Breast epithelium (tissue), 4 donors: Measurements from ENCODE around the gene REST. TPM values are rescaled to one million over a fixed set of nuclear protein-coding genes. Genes with fewer than 3 reads are reported as not detected.
"Not testable (repeated sequence)": the region's sequence is repeated elsewhere in the genome, so short reads cannot be mapped to it uniquely, and the experiment has no call there.

ENCODE experiments used
- DNase-seq, 2 donors: peaks; one replicate each; pipeline ENCODE4 v3.0.0-alpha.2; 2019; ENCODE audit warnings: low spot score in 2 of 2
- H3K27ac ChIP-seq, 2 donors: fragments of 200-600 bp; sonication (generic) in 1 of 2; one replicate each; pipeline ENCODE4 v1.5.1; 2016 to 2019; ENCODE audit warnings: mild to moderate bottlenecking in 1 of 2
- H3K27me3 ChIP-seq, 2 donors: fragments of 200-600 bp; sonication (generic) in 1 of 2; one replicate each; pipeline versions ENCODE4 v1.5.1 to v1.6.0; 2017 to 2019; ENCODE audit warnings: control low read depth in 1 of 2, mild to moderate bottlenecking in 1 of 2
- H3K36me3 ChIP-seq: fragments of 200-600 bp; one replicate; pipeline ENCODE4 v1.5.1; 2019
- H3K4me1 ChIP-seq, 2 donors: fragments of 200-600 bp; sonication (generic); one replicate each; pipeline ENCODE4 v1.5.1; 2016 to 2019; ENCODE audit warnings: control low read depth in 1 of 2
- H3K4me3 ChIP-seq, 3 donors: fragments of 200-600 bp; sonication (generic); 1 replicate in 2 of 3; 2 replicates in 1 of 3; pipeline ENCODE4 v1.5.1; 2016 to 2019; ENCODE audit warnings: mild to moderate bottlenecking in 3 of 3, moderate library complexity in 2 of 3
- H3K9me3 ChIP-seq, 2 donors: fragments of 200-600 bp; sonication (generic) in 1 of 2; one replicate each; pipeline ENCODE4 v1.5.1; 2016 to 2019; ENCODE audit warnings: control low read depth in 1 of 2
- POLR2A ChIP-seq: fragments of 450-650 bp; IDR thresholded peaks from one replicate; pipeline ENCODE4 v1.6.1; 2016; ENCODE audit warnings: antibody characterized with exemption, mild to moderate bottlenecking, moderate library complexity
- POLR2AphosphoS5 ChIP-seq, 3 donors: sonication (generic); formaldehyde crosslinking; IDR thresholded peaks; one replicate each; pipeline ENCODE4 v1.6.1; 2017; ENCODE audit warnings: antibody characterized with exemption in 3 of 3
- intact Hi-C: fragments of 100-400 bp; cut with DNase I; formaldehyde crosslinking; loops from one replicate; pipeline ENCODE4 v1.15.1; 2023; ENCODE audit warnings: low total_unique reads
- total RNA-seq, 3 donors: library from RNA; depleted of rRNA; stranded (reverse); fragments of >200 nt; gene quantifications; one replicate each; pipeline ENCODE4 v1.1.0, GENCODE V29; 2016
- TF ChIP-seq, protein P1 (sequence below), 3 donors: fragments of 450-650 bp; IDR thresholded peaks; one replicate each; pipeline ENCODE4 v1.5.1; 2016 to 2017; ENCODE audit warnings: antibody characterized with exemption in 3 of 3, mild to moderate bottlenecking in 3 of 3, moderate library complexity in 3 of 3

Gene REST
- total RNA-seq, 3 donors from 2014 or later = 31.0 to 44.6 (median 32.8) TPM

DNA sequence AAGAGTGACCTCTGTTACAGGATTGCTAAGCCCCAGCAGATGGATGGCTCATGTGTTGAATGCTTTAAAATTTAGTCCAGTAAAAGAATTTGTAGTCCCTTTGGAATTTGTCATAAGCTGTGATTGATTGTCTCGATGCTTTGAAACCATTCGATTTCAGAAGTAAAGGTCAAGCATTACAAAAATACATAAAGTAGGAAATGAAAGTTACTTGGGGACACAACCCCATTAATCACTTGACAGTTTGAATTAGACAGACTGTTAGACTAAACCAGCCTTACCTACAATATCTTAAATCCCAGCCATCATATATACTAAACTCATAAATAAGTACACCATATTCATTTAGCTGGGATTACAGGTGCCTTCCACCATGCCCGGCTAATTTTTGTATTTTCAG lies 6.6 kb downstream of the REST start:
- no peaks in the 10 kb centered on the region for H3K27me3 ChIP-seq
- peaks cover 0 to 10% of the 10 kb centered on the region in 2 donors for H3K4me1 ChIP-seq
- intact Hi-C loops = no loop called here
- H3K4me3 ChIP-seq = no peak overlapping the region
- TF ChIP-seq, protein P1, sequence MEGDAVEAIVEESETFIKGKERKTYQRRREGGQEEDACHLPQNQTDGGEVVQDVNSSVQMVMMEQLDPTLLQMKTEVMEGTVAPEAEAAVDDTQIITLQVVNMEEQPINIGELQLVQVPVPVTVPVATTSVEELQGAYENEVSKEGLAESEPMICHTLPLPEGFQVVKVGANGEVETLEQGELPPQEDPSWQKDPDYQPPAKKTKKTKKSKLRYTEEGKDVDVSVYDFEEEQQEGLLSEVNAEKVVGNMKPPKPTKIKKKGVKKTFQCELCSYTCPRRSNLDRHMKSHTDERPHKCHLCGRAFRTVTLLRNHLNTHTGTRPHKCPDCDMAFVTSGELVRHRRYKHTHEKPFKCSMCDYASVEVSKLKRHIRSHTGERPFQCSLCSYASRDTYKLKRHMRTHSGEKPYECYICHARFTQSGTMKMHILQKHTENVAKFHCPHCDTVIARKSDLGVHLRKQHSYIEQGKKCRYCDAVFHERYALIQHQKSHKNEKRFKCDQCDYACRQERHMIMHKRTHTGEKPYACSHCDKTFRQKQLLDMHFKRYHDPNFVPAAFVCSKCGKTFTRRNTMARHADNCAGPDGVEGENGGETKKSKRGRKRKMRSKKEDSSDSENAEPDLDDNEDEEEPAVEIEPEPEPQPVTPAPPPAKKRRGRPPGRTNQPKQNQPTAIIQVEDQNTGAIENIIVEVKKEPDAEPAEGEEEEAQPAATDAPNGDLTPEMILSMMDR (IDR thresholded peaks at IDR 0.05) = no peak
- TF ChIP-seq POLR2A (no peak), POLR2AphosphoS5 (IDR thresholded peaks at IDR 0.05) (no peak)
- DNase-seq = no peak
- no peaks in the 10 kb centered on the region for H3K9me3 ChIP-seq
- no peak overlapping the region for H3K27ac ChIP-seq
- no peaks in the 10 kb centered on the region for H3K36me3 ChIP-seq

DNA sequence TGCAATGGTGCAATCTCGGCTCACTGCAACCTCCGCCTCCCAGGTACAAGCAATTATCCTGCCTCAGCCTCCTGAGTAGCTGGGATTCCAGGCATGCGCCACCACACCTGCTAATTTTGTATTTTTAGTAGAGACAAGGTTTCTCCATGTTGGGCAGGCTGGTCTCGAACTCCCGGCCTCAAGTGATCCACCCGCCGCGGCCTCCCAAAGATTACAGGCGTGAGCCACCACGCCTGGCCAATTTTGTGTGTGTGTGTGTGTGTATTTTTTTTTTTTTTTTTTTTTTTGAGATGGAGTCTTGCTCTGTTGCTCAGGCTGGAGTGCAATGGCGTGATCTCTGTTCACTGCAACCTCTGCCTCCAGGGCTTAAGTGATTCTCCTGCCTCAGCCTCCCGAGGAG lies 7.3 kb downstream of the REST start:
- not testable (repeated sequence) for H3K36me3 ChIP-seq, H3K27ac ChIP-seq, H3K4me3 ChIP-seq, H3K9me3 ChIP-seq, H3K27me3 ChIP-seq, DNase-seq, H3K4me1 ChIP-seq
- intact Hi-C loops = loop anchor here (5.0 kb wide), 1 partner anchor 1398 kb away; no protein-coding TSS in a partner anchor

- Histone ChIP-seq H3K27me3 (no peaks in the 10 kb centered on the region), H3K4me1 (no peaks in the 10 kb centered on the region), H3K4me3 (no peak overlapping the region), H3K27ac (no peak overlapping the region), H3K9me3 (no peaks in the 10 kb centered on the region), H3K36me3 (no peaks in the 10 kb centered on the region)
- intact Hi-C loops = no loop called here
- TF ChIP-seq POLR2AphosphoS5 (IDR thresholded peaks at IDR 0.05) (no peak), POLR2A (no peak)
- TF ChIP-seq, protein P1 (IDR thresholded peaks at IDR 0.05) = no peak
- no peak for DNase-seq
These were observed 19.5 kb downstream of the REST start for GRCh38 chr4:56927196-56927595.

DNA sequence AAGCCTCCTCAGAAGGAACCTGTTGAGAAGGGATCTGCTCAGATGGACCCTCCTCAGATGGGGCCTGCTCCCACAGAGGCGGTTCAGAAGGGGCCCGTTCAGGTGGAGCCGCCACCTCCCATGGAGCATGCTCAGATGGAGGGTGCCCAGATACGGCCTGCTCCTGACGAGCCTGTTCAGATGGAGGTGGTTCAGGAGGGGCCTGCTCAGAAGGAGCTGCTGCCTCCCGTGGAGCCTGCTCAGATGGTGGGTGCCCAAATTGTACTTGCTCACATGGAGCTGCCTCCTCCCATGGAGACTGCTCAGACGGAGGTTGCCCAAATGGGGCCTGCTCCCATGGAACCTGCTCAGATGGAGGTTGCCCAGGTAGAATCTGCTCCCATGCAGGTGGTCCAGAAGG lies 22.9 kb downstream of the REST start:
- no peak overlapping the region for H3K27ac ChIP-seq
- H3K27me3 ChIP-seq = no peaks in the 10 kb centered on the region
- no peaks in the 10 kb centered on the region for H3K36me3 ChIP-seq

GRCh38 chr4:56931924-56932323 lies 24.2 kb downstream of the REST start:
- no peak for TF ChIP-seq POLR2AphosphoS5 (IDR thresholded peaks at IDR 0.05)
- TF ChIP-seq, protein P1 (IDR thresholded peaks at IDR 0.05) = no peak
- TF ChIP-seq POLR2A = no peak
- Histone ChIP-seq H3K9me3 (no peaks in the 10 kb centered on the region), H3K36me3 (no peaks in the 10 kb centered on the region), H3K27me3 (no peaks in the 10 kb centered on the region), H3K4me1 (no peaks in the 10 kb centered on the region), H3K27ac (no peak overlapping the region), H3K4me3 (no peak overlapping the region)
- no peak for DNase-seq
- intact Hi-C loops = no loop called here

More for the DNA sequence above, 22.9 kb downstream of the REST start:
- no peak for DNase-seq
- TF ChIP-seq, protein P1 (IDR thresholded peaks at IDR 0.05) = no peak
- TF ChIP-seq POLR2A = no peak
- TF ChIP-seq POLR2AphosphoS5 (IDR thresholded peaks at IDR 0.05) = no peak
- Histone ChIP-seq H3K4me3 (no peak overlapping the region), H3K4me1 (no peaks in the 10 kb centered on the region), H3K9me3 (no peaks in the 10 kb centered on the region)
- intact Hi-C loops = no loop called here

GRCh38 chr4:56937262-56937661 lies 29.6 kb downstream of the REST start:
- H3K9me3 ChIP-seq = no peaks in the 10 kb centered on the region
- H3K27me3 ChIP-seq = no peaks in the 10 kb centered on the region
- H3K36me3 ChIP-seq = no peaks in the 10 kb centered on the region
- intact Hi-C loops = no loop called here
- DNase-seq = no peak
- no peak overlapping the region for H3K27ac ChIP-seq
- no peak overlapping the region for H3K4me3 ChIP-seq
- no peak for TF ChIP-seq POLR2A
- no peak for TF ChIP-seq POLR2AphosphoS5 (IDR thresholded peaks at IDR 0.05)
- no peaks in the 10 kb centered on the region for H3K4me1 ChIP-seq

GRCh38 chr4:56939826-56940225 lies 32.1 kb downstream of the REST start:
- H3K36me3 ChIP-seq, H3K4me1 ChIP-seq, H3K27ac ChIP-seq, DNase-seq, intact Hi-C loops, H3K27me3 ChIP-seq, H3K9me3 ChIP-seq, H3K4me3 ChIP-seq: not testable (repeated sequence)
